ENCODE measurements around the gene TMEM109.

The TMEM109 gene

DNA sequence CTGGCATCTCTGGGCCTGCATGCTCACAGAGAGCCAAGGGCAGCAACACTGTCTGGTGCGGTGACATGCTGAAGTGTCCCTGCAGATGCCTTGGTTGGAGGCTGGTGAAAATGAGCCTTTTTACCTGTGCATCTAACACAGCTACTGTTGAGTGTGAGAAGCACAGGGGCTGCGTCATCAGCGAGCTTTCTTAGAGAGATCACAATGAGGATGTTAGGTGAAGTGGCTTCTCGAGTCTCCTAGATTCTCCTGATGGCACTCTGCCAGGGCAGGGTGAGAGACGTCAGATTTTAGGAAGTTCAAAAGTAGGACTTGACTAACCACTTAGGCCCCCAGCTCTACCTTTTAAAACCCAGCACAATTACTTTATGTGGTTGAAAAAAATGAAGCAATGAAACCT, 41.6 kb downstream of the TMEM109 start:
- DNase-seq = no peak
- Histone ChIP-seq H2AK5ac (ENCODE audit: low read length) (no peak overlapping the region), H3K36me3 (ENCODE audit: control insufficient read depth in 1 of 2, insufficient read depth in 2 of 2, low read length in 2 of 2) (no peaks in the 10 kb centered on the region), H3K79me1 (ENCODE audit: low read length) (peaks cover 6% of the 10 kb centered on the region), H4K8ac (ENCODE audit: low read depth, low read length) (no peak overlapping the region), H3K79me2 (ENCODE audit: control insufficient read depth, insufficient read depth, low read length, poor library complexity) (no peaks in the 10 kb centered on the region), H3K14ac (ENCODE audit: low read length) (no peak overlapping the region), H3K4ac (ENCODE audit: low read depth, low read length) (no peak overlapping the region), H3K9ac (ENCODE audit: low read length) (no peak overlapping the region), H2AFZ (ENCODE audit: insufficient read depth, low read length, poor library complexity) (no peak overlapping the region), H3K4me3 (ENCODE audit: low read depth, low read length) (no peak overlapping the region), H2BK120ac (ENCODE audit: insufficient read depth, low read length, poor library complexity) (no peak overlapping the region), H4K91ac (ENCODE audit: low read depth, low read length) (no peak overlapping the region), H3K27me3 (ENCODE audit: insufficient read depth, low read length) (peaks cover 12% of the 10 kb centered on the region), H3K4me1 (ENCODE audit: control insufficient read depth in 1 of 2, insufficient read depth in 2 of 2, low read length in 2 of 2) (peaks cover 8 to 22% of the 10 kb centered on the region in 2 experiments), H2BK5ac (ENCODE audit: low read depth, low read length, poor library complexity) (no peak overlapping the region), H3K18ac (ENCODE audit: low read length) (no peak overlapping the region), H2BK12ac (ENCODE audit: low read length) (no peak overlapping the region), H3K4me2 (ENCODE audit: low read length) (no peak overlapping the region), H3K9me3 (ENCODE audit: insufficient read depth, low read depth, low read length) (peaks cover 3% of the 10 kb centered on the region), H3K23ac (ENCODE audit: low read length) (no peak overlapping the region), H3K27ac (ENCODE audit: low read depth, low read length) (no peak overlapping the region), H4K12ac (ENCODE audit: low read depth, low read length) (no peak overlapping the region)
- no CpG with 5 or more reads among the region's 5 CpGs for WGBS (ENCODE audit: extremely low coverage, insufficient coverage, insufficient read length)

DNA sequence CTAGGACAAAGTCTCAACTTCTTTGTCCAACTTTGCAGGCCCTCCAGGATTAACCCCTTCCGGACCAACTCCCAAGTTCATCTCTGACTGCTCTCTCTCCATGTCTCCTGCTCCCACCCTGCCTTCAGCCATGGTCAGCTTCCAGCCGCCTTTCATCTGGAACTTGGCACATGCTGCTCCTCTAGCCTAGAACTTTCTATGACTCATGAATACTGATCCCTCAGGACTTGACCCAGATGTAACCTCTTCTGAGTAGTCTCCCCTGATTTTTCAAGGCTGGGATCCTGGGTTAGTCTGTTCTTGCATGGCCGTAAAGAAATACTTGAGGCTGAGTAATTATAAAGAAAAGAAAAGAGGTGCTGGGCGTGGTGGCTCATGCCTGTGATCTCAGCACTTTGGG, 43.2 kb downstream of the TMEM109 start:
- H3K4ac ChIP-seq (ENCODE audit: low read depth, low read length) = no peak overlapping the region
- no peak overlapping the region for H2BK5ac ChIP-seq (ENCODE audit: low read depth, low read length, poor library complexity)
- H3K23ac ChIP-seq (ENCODE audit: low read length) = no peak overlapping the region
- H4K91ac ChIP-seq (ENCODE audit: low read depth, low read length) = no peak overlapping the region
- no peak overlapping the region for H2BK120ac ChIP-seq (ENCODE audit: insufficient read depth, low read length, poor library complexity)
- no peak for DNase-seq
- H3K36me3 ChIP-seq (ENCODE audit: control insufficient read depth in 1 of 2, insufficient read depth in 2 of 2, low read length in 2 of 2) = no peaks in the 10 kb centered on the region
- H2BK12ac ChIP-seq (ENCODE audit: low read length) = no peak overlapping the region
- H3K9ac ChIP-seq (ENCODE audit: low read length) = no peak overlapping the region
- H4K8ac ChIP-seq (ENCODE audit: low read depth, low read length) = no peak overlapping the region
- H3K4me2 ChIP-seq (ENCODE audit: low read length) = no peak overlapping the region
- H2AK5ac ChIP-seq (ENCODE audit: low read length) = no peak overlapping the region
- H3K18ac ChIP-seq (ENCODE audit: low read length) = no peak overlapping the region
- H4K12ac ChIP-seq (ENCODE audit: low read depth, low read length) = no peak overlapping the region
- no CpG with 5 or more reads among the region's 4 CpGs for WGBS (ENCODE audit: extremely low coverage, insufficient coverage, insufficient read length)
- no peaks in the 10 kb centered on the region for H3K79me2 ChIP-seq (ENCODE audit: control insufficient read depth, insufficient read depth, low read length, poor library complexity)
- no peaks in the 10 kb centered on the region for H3K9me3 ChIP-seq (ENCODE audit: insufficient read depth, low read depth, low read length)
- H3K27ac ChIP-seq (ENCODE audit: low read depth, low read length) = no peak overlapping the region
- H3K79me1 ChIP-seq (ENCODE audit: low read length) = peaks cover 3% of the 10 kb centered on the region
- H3K4me3 ChIP-seq (ENCODE audit: low read depth, low read length) = no peak overlapping the region
- no peak overlapping the region for H3K14ac ChIP-seq (ENCODE audit: low read length)
- H3K27me3 ChIP-seq (ENCODE audit: insufficient read depth, low read length) = no peaks in the 10 kb centered on the region
- H3K4me1 ChIP-seq (ENCODE audit: control insufficient read depth in 1 of 2, insufficient read depth in 2 of 2, low read length in 2 of 2) = peaks cover 0 to 15% of the 10 kb centered on the region in 2 experiments
- no peak overlapping the region for H2AFZ ChIP-seq (ENCODE audit: insufficient read depth, low read length, poor library complexity)

DNA sequence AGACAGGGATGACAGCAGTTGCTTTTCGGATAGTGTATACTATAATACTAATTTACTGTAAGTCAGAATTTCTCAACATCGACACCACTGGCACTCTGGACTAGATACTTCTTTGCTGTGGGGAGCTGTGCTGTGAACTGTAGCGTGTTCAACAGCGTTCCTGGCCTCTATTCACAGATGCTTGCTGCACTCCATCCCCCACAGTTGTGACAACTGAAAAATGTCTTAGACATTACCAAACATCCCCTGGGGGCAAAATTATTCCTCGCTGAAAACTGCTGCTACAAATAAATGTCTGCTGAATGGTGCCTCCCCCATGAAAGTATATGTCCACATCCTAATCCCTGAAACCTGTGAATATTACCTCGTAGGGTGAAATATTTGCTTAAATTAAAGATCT, 45.5 kb downstream of the TMEM109 start:
- DNase-seq = peak; percentile 95 to 100
- WGBS (ENCODE audit: extremely low coverage, insufficient coverage, insufficient read length) = no CpG with 5 or more reads among the region's 6 CpGs
- Histone ChIP-seq H3K9ac (ENCODE audit: low read length) (no peak overlapping the region), H3K27me3 (ENCODE audit: insufficient read depth, low read length) (no peaks in the 10 kb centered on the region), H3K36me3 (ENCODE audit: control insufficient read depth in 1 of 2, insufficient read depth in 2 of 2, low read length in 2 of 2) (no peaks in the 10 kb centered on the region), H3K18ac (ENCODE audit: low read length) (no peak overlapping the region), H4K8ac (ENCODE audit: low read depth, low read length) (no peak overlapping the region), H3K79me2 (ENCODE audit: control insufficient read depth, insufficient read depth, low read length, poor library complexity) (no peaks in the 10 kb centered on the region), H2BK5ac (ENCODE audit: low read depth, low read length, poor library complexity) (no peak overlapping the region), H3K4ac (ENCODE audit: low read depth, low read length) (no peak overlapping the region), H2AK5ac (ENCODE audit: low read length) (no peak overlapping the region), H3K9me3 (ENCODE audit: insufficient read depth, low read depth, low read length) (no peaks in the 10 kb centered on the region), H4K91ac (ENCODE audit: low read depth, low read length) (no peak overlapping the region), H2BK120ac (ENCODE audit: insufficient read depth, low read length, poor library complexity) (no peak overlapping the region), H3K4me2 (ENCODE audit: low read length) (peak overlapping the region; percentile 14), H2AFZ (ENCODE audit: insufficient read depth, low read length, poor library complexity) (no peak overlapping the region), H3K4me3 (ENCODE audit: low read depth, low read length) (no peak overlapping the region), H3K14ac (ENCODE audit: low read length) (no peak overlapping the region), H3K79me1 (ENCODE audit: low read length) (peaks cover 3% of the 10 kb centered on the region), H3K23ac (ENCODE audit: low read length) (no peak overlapping the region), H2BK12ac (ENCODE audit: low read length) (no peak overlapping the region), H3K4me1 (ENCODE audit: control insufficient read depth in 1 of 2, insufficient read depth in 2 of 2, low read length in 2 of 2) (peaks cover 0 to 12% of the 10 kb centered on the region in 2 experiments), H3K27ac (ENCODE audit: low read depth, low read length) (peak overlapping the region; percentile 59), H4K12ac (ENCODE audit: low read depth, low read length) (no peak overlapping the region)

DNA sequence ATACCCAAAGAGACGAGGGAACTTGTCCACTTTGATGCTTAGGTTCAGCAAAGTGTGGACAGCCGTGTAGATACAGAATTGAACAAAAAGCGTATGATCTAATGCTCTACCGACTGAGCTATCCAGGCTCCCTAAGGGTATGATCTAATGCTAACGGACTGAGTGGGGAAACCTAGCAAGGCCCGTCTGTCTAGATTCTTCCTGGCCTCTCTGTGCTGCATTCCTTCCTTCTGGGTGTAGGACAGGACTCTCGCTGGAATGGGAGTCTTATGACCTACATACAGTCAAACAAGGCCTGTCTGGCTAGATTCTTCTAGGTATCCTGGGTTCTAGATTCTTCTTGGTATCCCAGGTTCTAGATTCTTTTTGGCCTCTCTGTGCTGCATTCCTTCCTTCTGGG, 46.4 kb downstream of the TMEM109 start:
- H3K23ac ChIP-seq (ENCODE audit: low read length) = no peak overlapping the region
- peaks cover 3% of the 10 kb centered on the region for H3K79me1 ChIP-seq (ENCODE audit: low read length)
- no peaks in the 10 kb centered on the region for H3K36me3 ChIP-seq (ENCODE audit: control insufficient read depth in 1 of 2, insufficient read depth in 2 of 2, low read length in 2 of 2)
- no peaks in the 10 kb centered on the region for H3K9me3 ChIP-seq (ENCODE audit: insufficient read depth, low read depth, low read length)
- no peaks in the 10 kb centered on the region for H3K27me3 ChIP-seq (ENCODE audit: insufficient read depth, low read length)
- H3K79me2 ChIP-seq (ENCODE audit: control insufficient read depth, insufficient read depth, low read length, poor library complexity) = no peaks in the 10 kb centered on the region
- no peak overlapping the region for H3K9ac ChIP-seq (ENCODE audit: low read length)
- WGBS (ENCODE audit: extremely low coverage, insufficient coverage, insufficient read length) = no CpG with 5 or more reads among the region's 7 CpGs
- H2AFZ ChIP-seq (ENCODE audit: insufficient read depth, low read length, poor library complexity) = no peak overlapping the region
- no peak overlapping the region for H3K4me2 ChIP-seq (ENCODE audit: low read length)
- H2AK5ac ChIP-seq (ENCODE audit: low read length) = no peak overlapping the region
- H2BK5ac ChIP-seq (ENCODE audit: low read depth, low read length, poor library complexity) = peak overlapping the region; percentile 36
- peak overlapping the region; percentile 68 for H3K27ac ChIP-seq (ENCODE audit: low read depth, low read length)
- H3K14ac ChIP-seq (ENCODE audit: low read length) = no peak overlapping the region
- DNase-seq = peak; percentile 96 to 98
- H4K91ac ChIP-seq (ENCODE audit: low read depth, low read length) = no peak overlapping the region
- no peak overlapping the region for H2BK12ac ChIP-seq (ENCODE audit: low read length)
- H4K8ac ChIP-seq (ENCODE audit: low read depth, low read length) = no peak overlapping the region
- no peak overlapping the region for H3K4ac ChIP-seq (ENCODE audit: low read depth, low read length)
- H2BK120ac ChIP-seq (ENCODE audit: insufficient read depth, low read length, poor library complexity) = peak overlapping the region; percentile 84
- H3K18ac ChIP-seq (ENCODE audit: low read length) = no peak overlapping the region
- H4K12ac ChIP-seq (ENCODE audit: low read depth, low read length) = no peak overlapping the region
- H3K4me3 ChIP-seq (ENCODE audit: low read depth, low read length) = no peak overlapping the region
- peaks cover 0 to 12% of the 10 kb centered on the region in 2 experiments for H3K4me1 ChIP-seq (ENCODE audit: control insufficient read depth in 1 of 2, insufficient read depth in 2 of 2, low read length in 2 of 2)

Data from trophoblast cell (in vitro differentiated cells and primary cell).